SHP77 treated with DMSO at 0.1 percent for 48 hours (cell line): ENCODE data around the gene COA7.

ENCODE experiments used
- DNase-seq: peaks from one replicate; lab custom pipeline; 2025; lab: John Stamatoyannopoulos, UW

Gene COA7

DNA sequence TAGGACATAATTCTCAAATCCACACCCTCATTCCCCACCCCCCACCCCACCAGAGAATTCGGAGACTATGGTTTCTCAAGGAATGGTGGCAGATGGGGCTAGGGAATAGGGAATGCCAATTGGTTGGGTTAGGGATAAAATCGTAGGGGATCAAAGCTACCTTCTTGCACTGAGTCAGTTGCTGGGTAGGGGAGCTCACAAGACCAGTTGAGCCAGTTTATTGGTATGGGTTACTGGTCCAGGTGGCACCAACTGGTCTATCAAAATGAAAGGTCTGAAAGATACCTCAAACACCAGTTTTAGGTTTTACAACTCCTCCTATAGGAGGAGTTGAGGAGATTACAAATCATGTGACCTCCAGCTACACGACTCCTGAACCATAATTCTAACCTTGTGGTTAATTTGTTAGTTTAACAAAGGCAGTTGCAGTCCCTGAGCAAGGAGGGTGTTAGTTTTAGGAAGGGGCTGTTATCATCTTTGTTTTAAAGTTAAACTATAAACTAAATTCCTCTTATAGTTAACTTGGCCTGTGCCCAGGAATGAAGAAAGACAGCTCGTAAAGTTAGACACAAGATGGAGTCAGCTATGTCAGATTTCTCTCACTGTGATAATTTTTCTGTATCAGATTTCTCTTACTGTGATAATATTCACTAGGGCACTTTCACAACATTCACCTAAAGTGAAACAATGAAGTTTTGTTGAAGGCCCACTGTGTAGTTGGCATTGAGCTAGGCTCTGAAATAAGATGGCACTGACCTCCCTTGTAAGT is 62.6 kb downstream of the COA7 start:
- no peak for DNase-seq
